Measurements from ENCODE around the gene EXOC4.

EXOC4 gene

DNA sequence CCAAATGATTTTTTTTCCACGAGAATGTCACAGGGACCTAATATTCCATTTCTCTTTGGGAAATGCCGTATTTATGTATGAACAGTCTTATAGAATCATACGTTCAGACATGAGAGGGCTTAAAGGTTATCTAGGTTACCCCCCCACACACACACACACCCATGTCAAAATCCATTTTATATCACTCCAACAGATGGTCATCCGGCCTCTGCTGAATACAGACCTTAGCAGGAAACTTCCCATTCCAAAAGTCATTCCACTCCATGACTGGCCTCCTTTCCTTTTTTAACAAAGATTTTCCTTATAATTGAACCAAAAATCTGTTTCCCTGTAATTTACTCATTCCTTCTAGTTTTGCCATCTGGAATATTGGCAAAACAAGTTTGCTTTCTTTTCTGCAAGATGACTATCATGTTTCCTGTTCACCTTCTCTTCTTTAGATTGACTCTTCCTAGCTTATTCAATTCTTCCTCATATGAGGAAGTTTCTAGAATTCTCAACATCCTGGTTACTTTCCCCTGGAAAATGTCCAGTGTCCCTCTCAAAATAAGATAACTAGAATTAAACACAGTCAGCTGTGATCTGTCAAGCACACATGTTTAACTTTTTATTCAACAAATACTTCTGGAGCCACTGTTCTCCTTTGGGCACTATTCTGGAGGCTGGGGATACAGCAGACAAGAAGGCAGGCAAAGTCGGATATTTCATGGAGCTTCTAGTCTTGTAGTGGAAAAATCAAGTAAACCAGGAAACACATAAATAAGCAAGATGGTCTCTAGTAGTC is 597.8 kb downstream of the EXOC4 start:
- no peak for DNase-seq

DNA sequence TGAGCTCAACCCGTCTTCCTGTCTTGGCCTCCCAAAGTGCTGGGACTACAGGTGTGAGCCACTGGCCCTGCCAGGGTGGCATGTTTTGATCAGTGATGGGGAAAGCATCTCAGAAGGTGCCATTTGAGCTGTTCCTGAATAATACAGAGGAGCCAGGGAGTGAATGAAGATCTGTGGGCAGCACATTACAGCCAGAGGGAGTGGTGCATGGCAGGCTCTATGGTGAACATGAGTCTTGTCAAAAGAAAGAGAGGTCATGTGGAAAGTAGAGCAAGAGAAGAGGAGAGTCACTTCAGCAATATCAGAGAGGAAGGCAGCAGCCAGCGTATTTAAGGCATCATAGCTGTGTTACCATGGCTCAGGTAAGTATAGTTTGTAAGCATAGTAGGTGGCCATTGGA is 598.5 kb downstream of the EXOC4 start:
- no peak for DNase-seq

DNA sequence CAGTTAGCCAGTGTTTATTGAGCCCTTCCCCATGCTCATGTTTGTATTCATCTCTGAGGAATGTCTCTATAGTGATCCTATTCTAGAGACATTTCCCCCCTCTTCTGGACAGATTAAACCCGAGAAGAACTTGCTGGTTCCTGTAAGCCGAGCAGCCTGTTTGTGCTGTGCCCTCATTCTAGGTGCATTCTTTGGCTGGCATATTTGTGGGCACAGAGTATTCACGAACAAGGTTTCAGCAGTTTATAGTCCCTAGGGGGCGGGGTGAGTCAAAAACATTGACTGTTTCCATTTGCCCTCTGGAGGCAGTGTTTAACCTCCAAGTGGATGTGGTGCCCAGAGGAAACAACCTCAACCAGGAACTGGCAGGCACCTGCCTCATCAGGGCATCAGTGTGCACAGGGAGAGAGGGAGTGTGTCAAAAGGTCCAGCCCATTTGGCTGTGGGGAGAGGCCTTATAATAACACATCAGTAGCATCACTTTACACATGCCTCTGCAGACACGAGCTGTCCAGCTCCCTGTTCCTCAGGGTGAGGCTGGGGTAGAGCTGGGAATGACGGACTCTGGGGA is 600.9 kb downstream of the EXOC4 start:
- no peak for DNase-seq

DNA sequence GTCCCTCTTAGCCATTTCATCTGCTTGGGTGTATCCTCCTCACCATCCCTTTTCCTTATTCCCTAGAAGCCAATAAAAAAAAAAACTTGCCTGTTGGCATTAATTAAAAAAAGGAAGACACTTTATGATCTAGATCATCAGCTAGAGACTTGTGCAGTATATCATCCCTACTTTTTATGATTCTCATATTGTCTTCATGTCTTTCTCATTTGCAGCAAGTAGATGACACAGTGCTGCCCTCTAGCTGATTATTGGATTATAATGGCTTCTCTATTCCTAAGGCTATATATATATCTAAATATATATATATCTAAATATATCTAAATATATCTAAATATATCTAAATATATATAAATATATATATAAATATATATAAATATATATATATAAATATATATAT is 601.9 kb downstream of the EXOC4 start:
- no peak for DNase-seq

DNA sequence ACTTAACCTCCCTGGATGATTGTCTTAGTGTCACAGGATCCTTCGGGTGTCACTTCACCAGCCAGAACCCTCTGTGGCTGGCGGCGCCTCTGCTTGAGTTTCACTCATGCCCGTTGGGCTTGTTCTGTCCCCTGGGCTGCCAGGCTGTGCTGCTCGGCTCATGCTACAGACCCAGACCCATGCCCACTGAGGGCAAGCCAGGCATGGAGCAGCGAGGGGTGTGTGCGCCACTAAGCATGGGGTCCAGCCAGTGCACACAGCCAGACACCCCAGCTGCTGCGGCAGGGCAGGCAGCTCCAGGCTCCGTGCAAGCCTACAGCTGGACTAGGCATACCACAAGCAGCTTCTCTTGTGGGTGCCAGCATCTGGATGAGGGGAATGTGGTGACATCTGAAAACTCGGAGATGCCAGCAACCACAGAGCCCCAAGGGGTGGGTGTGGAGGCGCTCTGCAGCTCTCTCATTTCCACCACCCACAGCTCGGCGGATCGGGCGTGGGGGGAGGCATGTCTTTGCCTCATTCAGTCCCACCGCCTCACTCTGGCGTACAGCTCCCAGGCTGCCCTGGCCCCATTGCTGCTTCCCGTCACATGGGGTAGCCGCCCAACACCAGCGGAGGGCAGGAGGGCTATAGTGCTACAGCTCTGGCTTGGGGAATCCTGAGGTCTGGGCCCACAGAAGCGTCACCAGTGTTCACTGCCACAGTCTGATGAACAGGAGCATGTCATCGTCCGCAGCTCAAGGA is 604.7 kb downstream of the EXOC4 start:
- DNase-seq = no peak

DNA sequence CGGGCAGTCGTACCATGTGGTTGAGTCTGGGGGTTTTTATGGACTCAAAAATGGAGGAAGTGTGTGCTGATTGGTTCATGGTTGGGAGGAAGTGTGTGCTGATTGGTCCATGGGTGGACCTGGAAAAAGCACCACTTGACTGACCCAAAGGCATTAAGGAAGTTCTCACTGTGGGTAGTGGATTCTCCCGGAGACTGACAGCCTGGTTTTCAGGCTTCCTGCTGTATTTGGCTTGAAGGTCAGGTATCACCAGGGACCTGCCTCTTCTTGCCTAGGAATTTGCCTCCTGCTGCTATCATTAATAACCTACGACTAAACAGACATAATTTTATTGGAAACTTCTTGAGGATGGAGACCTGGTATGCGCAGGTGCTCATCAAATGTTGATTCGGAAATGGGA is 605.4 kb downstream of the EXOC4 start:
- no peak for DNase-seq

DNA sequence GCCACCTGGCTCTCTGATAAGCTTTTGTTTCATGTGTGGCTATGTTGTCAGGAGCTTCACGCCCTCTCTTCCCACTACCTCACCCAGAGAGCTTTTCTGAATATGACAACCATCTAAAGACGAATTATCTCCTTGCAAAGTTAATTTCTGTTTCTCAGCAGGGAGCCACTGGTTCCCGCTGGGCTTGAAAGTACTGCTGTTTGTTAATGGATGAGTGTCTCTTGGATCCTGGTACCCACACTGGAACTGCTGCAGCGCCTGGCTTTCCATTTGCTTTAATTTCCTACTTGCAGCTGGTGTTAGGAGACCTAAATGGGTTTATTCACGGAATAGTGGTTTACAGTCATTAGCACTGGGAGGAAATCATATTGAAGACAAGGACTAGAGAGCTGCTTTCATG is 606.4 kb downstream of the EXOC4 start:
- DNase-seq = no peak

DNA sequence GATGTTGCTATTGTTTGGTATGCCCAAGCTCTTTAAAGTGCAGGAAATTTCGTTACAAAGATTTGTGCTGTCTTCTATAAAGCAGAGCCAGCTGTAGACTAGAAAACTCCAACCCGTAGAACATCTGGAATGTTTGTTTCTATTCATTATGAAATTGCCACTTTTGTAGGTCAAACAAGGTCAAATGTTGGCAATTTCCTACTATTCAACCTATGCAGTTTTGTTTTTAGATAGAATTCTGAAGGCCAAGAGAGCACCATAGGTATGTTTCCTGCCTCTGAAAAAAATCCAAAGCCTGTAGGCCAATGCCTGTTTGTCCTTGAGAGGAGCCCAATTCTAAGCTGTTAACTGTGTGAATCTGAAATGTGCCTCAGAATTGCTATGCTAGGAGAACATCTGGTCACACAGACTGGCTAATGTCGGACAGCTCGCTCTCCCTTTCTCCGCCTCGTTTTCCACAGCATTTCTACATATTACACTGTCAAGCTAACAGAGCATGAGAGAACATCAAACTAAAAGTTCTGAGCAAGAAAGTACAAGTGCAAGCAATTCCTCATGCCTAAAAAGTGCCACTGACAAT is 607.1 kb downstream of the EXOC4 start:
- DNase-seq = no peak

DNA sequence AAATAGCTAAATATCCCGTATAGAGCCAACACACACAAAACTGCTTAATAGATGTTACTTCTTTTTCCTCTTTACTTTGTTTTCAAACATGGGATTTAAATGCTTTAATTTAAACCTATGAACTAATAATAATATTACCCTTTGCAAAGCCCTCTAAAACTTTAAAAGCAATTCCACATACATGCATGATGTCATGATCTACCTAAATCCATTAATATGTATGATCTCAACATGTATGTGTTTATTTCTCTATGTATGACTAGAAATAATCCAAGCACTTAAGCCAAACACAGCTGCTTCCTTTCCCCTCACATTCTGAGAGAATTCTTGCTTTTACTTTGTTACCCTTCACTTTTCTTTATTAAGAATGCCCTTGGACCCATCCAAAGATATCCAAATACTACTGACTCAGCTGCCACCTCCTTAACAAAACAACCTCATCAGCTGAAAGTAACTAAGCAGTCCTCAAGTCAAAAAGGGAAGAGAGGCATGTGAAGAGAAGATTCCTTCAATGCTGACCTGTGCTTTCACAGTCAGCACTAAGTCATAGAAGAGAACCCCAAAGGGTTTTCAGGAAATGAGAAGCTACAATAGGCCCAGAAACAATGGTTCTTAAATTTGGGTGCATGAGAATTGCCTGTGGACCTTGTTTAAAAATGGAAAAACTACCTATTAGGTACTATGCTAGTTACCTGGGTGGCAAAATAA is 607.9 kb downstream of the EXOC4 start:
- DNase-seq = no peak

DNA sequence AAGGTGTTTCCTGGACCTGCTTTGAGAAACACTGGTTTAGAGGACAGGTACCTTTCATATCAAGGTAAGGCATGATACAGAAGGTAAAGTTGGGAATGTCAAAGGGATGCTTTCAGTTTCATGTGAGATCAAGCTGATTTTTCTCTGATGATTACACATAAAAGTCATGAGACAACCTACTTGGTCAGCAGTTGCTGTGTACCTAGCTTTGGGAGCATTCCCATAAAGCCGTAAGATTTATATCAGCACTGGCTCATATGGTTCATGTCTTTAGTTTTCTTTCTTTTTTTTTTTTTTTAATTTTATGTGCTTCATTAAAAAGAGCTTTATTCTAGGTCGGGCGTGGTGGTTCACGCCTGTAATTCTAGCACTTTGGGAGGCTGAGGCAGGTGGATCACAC is 609.0 kb downstream of the EXOC4 start:
- DNase-seq = no peak

DNA sequence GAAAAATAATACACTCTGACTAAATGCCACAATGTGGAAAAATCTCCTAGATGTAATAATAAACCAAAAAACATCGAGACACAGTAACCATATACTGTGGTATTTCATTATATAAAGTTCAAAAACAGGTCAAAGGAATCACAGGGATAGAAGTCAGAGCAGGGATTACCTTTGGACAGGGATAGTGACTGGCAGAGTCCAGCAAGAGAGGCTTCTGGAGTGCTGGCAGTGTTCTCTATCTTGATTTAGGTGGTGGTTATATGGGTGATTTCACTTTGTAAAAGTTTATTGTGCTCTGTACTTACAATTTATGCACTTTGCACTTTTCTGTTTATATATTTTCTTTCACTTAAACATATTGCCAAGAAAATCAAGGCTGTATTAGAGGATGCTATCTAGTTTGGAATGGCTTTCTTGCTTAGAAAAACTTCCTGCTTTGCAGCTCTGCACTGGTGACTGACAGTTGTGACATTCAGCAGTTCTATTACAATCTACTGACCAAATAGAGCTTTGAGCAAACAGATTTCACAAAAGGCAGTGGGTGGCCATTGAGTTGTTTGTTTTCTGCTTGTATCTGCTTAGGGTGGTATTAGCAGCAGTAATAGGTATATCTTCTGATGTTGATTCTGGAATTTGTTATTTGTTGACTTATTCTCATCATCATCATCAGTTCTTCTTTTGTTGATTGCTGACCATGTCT is 610.6 kb downstream of the EXOC4 start:
- DNase-seq = no peak

DNA sequence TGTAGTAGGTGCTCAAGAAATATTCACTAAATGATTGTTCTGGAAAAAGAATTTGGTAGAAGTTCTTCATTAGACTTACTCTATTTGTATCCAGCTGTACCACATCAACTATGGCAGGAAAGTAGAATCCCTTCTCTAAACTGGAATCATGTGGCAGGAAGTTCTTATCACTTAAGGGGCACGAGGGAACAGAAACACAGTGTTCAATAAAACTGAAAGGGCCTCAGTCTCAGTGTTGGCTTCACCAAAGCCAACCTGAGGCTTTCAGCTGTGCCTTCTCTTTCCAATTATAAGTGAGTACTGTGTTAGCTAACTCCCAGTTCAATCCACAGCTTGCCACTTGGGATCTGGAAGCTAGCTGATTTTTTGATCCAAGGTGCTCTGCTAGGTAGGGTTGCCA is 616.7 kb downstream of the EXOC4 start:
- no peak for DNase-seq

DNA sequence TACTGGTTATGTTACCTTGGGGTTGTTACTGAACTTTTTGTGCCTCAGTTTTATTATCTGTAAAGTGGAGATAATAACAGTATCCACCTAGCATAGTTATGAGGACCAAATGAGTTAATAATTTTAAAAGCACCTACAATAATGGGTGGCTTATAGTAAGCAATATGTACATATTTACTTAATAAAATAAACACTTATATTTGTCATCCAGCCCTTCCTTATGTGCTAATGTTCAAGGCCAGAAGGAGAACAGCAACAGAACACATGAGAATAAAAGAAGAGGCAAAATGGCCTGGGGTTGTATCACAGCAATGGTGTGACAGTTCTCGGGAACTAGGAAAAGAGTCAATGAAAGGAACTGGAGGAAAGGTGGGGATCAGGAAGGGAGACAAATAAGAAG is 618.9 kb downstream of the EXOC4 start:
- no peak for DNase-seq

DNA sequence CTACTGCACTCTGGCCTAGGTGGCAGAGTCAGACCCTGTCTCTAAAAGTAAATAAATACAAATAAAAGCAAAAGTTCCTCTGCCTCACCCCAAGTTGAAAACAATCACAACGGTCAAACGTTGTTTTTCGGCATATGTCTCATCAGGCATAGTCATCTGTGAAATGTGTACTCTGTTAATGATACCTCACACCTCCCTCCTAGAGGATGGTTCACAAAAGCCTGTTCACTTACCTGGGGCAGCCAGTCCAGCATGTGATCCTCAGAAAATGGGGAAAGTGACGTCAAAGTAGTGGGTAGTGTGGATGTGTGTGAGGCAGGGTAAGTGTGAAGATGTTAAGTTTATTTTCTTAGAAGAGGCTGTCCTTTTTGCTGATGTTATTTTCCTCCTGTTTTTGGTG is 620.3 kb downstream of the EXOC4 start:
- no peak for DNase-seq

DNA sequence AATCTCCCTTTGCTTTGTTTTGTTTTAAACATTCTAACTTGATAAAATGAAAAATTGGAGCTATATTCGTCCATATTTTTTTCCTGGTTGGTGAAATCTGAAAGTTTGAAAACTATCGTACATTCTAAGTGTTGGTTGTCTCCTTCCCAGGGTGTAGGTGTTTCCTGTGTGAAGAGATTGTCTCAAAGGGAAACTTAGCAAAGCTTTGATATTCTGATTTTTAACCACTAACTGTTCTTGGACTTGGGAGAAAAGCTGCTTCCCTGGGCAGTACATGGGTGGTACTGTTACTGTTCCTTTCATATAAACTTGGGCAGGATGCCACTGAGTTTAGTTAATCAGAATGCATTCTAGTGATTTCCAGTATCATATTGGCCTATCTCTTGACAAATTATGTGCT is 620.8 kb downstream of the EXOC4 start:
- DNase-seq = no peak

DNA sequence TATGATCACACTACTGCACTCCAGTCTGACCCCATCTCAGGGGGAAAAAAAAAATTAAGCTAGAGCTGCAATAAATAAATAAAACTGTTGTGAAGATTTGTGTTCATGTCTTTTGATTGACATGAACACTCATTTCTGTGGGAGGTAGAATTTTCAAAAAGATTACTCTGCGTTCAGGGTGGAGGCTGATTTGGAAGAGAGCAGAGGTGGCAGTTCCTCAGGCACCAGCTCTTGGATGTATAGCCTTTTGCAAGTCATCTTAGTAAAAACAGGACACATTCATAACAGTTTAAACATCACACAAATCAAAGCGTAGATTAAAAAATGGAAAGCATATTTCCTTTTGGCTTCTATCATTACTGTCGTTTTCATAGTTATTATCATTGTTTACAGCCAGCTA is 630.7 kb downstream of the EXOC4 start:
- DNase-seq = no peak

DNA sequence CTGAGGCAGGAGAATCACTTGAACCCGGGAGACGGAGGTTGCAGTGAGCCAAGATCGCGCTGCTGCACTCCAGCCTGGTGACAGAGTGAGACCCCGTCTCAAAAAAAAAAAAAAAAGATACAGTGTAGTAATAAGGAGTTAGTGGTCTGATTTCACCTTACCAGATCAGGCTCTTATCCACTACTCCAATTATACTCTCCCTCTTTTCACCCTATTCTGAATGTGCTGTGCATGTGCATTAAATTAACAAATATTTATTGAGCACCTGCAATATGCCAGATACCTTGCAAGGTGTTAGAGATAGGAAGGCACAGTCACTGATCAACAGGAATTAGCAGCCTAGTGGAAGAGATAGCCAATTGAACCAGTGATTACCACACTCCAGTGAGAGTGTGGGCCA is 632.3 kb downstream of the EXOC4 start:
- DNase-seq = no peak

DNA sequence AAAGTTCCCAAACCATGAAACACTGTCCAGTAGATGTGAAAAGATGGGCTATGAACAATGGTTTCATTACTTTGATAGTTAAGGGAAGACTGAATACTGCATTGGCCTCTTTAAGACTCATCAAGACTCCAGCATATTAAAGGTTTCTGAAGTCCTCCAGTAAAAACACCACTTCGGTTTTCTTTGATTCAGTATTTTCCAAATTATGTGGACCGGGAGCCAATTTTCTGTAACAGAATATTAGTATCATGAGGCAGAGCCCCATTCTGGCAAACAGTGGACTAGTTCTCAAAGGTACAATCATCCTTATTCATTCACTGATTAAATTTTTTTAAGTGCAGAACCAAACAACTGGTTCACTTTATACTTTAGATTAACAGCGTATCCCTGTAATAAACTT is 633.2 kb downstream of the EXOC4 start:
- DNase-seq = no peak

DNA sequence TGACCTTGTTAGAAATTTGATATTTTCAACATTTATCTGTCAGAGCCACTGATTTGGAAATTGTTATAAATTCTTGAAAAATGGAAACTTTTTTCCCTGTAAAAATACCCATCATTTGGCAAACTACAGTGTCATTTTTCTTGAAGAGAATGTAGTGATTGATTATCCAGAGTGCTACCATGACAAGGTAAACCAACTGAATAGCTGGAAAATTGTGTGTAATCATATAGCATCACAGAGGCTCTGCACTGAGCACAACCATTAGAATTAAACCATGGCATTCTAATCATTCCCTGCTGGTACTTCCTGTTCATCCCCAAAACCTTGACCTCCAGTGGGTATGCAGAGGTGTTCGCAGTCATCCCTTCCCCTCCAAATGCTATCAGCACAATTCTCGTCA is 633.9 kb downstream of the EXOC4 start:
- DNase-seq = no peak

DNA sequence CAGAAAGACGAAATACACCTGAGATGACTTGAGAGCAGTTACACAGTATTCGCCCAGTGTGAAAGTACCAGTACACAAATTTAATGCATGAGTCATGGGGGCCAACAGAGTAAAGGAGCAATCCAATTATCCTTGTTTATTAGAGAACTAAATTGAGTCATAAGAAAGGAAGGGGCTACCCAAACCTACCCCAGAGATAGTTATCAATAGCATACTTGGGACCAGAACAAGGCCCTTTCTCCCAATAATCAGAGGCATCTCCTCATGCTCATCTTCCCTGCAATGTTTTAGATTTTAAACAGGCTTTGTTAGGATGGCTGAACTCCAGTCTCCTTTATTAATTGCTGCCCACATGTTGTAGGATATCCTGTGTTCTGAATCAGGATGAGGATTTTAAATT is 634.6 kb downstream of the EXOC4 start:
- no peak for DNase-seq

DNA sequence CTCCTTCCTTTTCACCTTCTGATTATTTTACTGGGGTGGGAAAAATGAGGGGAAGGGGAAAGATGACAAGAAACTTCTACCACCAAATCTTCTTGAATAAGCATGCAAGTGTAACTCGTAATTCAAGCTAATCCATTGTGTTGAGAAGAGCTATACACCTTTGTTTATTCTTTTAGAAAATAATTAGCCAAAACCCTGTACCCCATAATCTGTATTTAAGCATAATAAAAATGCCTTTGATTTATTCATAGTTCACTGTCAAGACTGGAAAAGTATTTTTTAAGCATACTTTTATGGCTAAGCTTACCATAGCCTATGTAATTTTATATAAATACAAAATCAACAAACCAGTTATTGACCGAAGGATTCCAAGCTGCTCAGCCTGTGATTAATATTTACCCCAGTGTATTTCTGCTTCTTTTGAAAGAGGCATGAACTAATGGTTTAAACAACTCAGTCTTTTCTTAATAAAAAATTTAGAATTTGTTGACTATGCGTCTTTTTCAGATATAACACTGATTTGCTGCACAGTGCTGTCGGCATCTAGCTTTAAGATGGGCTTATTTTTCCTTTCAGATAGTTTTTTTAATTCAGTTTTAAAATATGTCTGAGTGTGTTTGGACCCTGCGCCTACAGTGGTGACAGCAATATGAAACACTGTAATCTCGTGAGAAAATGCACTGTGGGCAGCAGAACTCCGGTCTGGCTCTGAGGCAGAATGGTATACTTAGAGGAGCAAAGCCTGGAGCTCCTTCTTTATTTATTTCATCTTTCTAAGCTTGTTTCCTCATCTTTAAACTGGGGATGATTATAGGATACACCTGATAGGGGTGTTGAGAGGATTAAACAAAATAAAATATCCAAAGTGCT is 635.4 kb downstream of the EXOC4 start:
- no peak for DNase-seq

DNA sequence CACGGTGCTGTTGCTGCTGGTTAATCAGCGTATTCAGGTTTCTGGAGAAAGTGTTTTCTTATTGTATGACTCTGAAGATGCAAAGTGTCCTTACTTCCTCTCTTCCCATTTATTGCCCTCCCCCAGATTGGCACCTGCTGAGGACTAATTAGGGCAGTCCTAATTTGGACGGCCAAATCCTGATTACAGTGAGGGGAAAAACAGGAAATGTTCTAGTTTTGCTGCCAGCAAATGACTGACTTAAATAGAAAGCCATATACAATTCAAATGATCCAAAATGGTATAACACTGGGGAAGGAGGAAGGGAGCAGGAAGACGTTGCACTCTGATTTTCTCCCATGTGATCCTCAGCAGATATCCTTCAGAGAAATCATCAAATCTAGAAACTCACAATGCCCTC is 651.9 kb downstream of the EXOC4 start:
- DNase-seq = no peak

All from activated naive CD4-positive, alpha-beta T cell treated with Interleukin-2 at 50 U/mL for 16 hours (primary cell).